ENCODE results near the gene AKAP3.

- TF ChIP-seq REST (IDR thresholded peaks at IDR 0.05; ENCODE audit: unreplicated experiment) = no peak
- TF ChIP-seq CTCF (conservative IDR thresholded peaks at IDR 0.05; ENCODE audit: low read depth in 2 of 2) = peak in 1 of 2 experiments; percentile 30; a peak in 2 of 4 replicates
- no peak for TF ChIP-seq POLR2AphosphoS5 (IDR thresholded peaks at IDR 0.05; ENCODE audit: low read depth)
- TF ChIP-seq JUNB (IDR thresholded peaks at IDR 0.05; ENCODE audit: unreplicated experiment) = no peak
- no peak for TF ChIP-seq CREB1 (CRISPR knock-in tag; IDR thresholded peaks at IDR 0.05; ENCODE audit: low read depth)
- TF ChIP-seq EZH2phosphoT487 (IDR thresholded peaks at IDR 0.05; ENCODE audit: unreplicated experiment) = no peak
Measured at GRCh38 chr12:4685317-4685716, 36.5 kb upstream of the AKAP3 start.
